Measurements from ENCODE around the gene EPS8L2. TPM values are rescaled to one million over a fixed set of nuclear protein-coding genes. Genes with fewer than 3 reads are reported as not detected.

Gene EPS8L2
- total and polyA plus RNA-seq, 9 of the 15 experiments (the other 6 are each of a cell fraction or from before 2014, with no cell fraction given), result 0.75 to 17.0 (median 3.7) TPM

DNA sequence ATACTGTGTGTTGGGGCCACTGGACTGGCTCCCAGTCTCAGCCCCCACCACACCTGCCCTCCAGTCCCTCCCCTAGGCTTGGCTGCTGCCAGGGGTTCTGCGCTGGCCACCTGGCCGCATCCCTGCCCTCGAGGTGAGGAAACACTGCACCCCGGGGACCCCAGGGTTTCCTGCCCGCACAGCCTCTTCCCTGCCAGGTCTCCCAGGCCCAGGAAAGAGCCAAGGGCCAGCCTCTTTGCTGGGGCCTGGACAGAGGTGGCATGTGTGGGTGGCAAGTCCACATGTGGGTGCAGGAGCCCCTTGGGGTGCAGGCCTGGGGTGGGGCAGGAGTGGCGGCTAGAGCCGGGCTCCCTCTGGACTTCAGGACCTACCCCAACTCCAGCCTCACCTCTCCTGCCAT, 2.5 kb downstream of the EPS8L2 start:
- no peaks in the 10 kb centered on the region for H3K79me2 ChIP-seq (ENCODE audit: control insufficient read depth, insufficient read depth, low read length)
- no peaks in the 10 kb centered on the region for H3K9me3 ChIP-seq (replicated peaks; ENCODE audit: control insufficient read depth, insufficient read depth, low read depth, low read length)
- no peak overlapping the region for H3K4me3 ChIP-seq
- no peaks in the 10 kb centered on the region for H3K9me1 ChIP-seq (ENCODE audit: control insufficient read depth, insufficient read depth, low read length)
- no peaks in the 10 kb centered on the region for H3K27me3 ChIP-seq (ENCODE audit: control insufficient read depth in 2 of 2, insufficient read depth in 2 of 2, low read length in 2 of 2)
- BruUV-seq (replicated peaks), result no TSS peak
- WGBS (ENCODE audit: insufficient coverage, low coverage, missing lambda C conversion rate), result 58% methylated on average over 5 of the region's 7 CpGs
- no peak for TF ChIP-seq SRSF9 (IDR thresholded peaks at IDR 0.05; ENCODE audit: borderline replicate concordance, low read depth, low read length)
- no peak for TF ChIP-seq BRD4 (IDR thresholded peaks at IDR 0.05)
- no peak for TF ChIP-seq EP300 (IDR thresholded peaks at IDR 0.05; ENCODE audit: low read length)
- no peaks in the 10 kb centered on the region for H4K20me1 ChIP-seq (replicated peaks; ENCODE audit: control insufficient read depth, insufficient read depth, low read length)
- CTCF ChIA-PET (ENCODE audit: low intra/inter-chr PET ratio), result no interaction called here
- H3K9ac ChIP-seq (ENCODE audit: insufficient read depth in 1 of 2, low read depth in 2 of 2, low read length in 2 of 2), result no peak overlapping the region; a peak in 1 of 4 replicates
- POLR2A ChIA-PET, result no interaction called here
- intact Hi-C loops (cut with micrococcal nuclease), result no loop called here
- H3K4me1 ChIP-seq (replicated peaks in 1 of 2; ENCODE audit: control insufficient read depth in 2 of 2, insufficient read depth in 2 of 2, low read length in 2 of 2), result peaks cover 6 to 79% of the 10 kb centered on the region in 2 experiments
- DNase-seq (ENCODE audit: extremely low read depth in 1 of 4, low spot score in 3 of 4), result no peak
- no peak for ATAC-seq
- no peak overlapping the region for H3K27ac ChIP-seq (ENCODE audit: extremely low read depth, low read depth, low read length)
- no peak for FAIRE-seq
- H3K4me2 ChIP-seq (ENCODE audit: insufficient read depth, low read length), result no peak overlapping the region
- H2AFZ ChIP-seq (ENCODE audit: low read depth, low read length), result no peak overlapping the region
- in situ Hi-C loops (cut with MboI), result no loop called here
- H3K36me3 ChIP-seq (ENCODE audit: control insufficient read depth, insufficient read depth, low read length), result no peaks in the 10 kb centered on the region

GRCh38 chr11:709109-709997, 3.3 kb downstream of the EPS8L2 start:
- Histone ChIP-seq H3K4me2 (ENCODE audit: insufficient read depth, low read length) (no peak overlapping the region), H3K36me3 (ENCODE audit: control insufficient read depth, insufficient read depth, low read length) (no peaks in the 10 kb centered on the region), H3K4me3 (no peak overlapping the region), H3K9me3 (replicated peaks; ENCODE audit: control insufficient read depth, insufficient read depth, low read depth, low read length) (no peaks in the 10 kb centered on the region), H3K9ac (ENCODE audit: insufficient read depth in 1 of 2, low read depth in 2 of 2, low read length in 2 of 2) (peak overlapping the region in 1 of 2 experiments; percentile 81; a peak in 2 of 4 replicates), H3K4me1 (replicated peaks in 1 of 2; ENCODE audit: control insufficient read depth in 2 of 2, insufficient read depth in 2 of 2, low read length in 2 of 2) (peaks cover 6 to 75% of the 10 kb centered on the region in 2 experiments), H2AFZ (ENCODE audit: low read depth, low read length) (no peak overlapping the region), H3K9me1 (ENCODE audit: control insufficient read depth, insufficient read depth, low read length) (no peaks in the 10 kb centered on the region), H3K27me3 (ENCODE audit: control insufficient read depth in 2 of 2, insufficient read depth in 2 of 2, low read length in 2 of 2) (no peaks in the 10 kb centered on the region), H3K27ac (ENCODE audit: extremely low read depth, low read depth, low read length) (no peak overlapping the region), H3K79me2 (ENCODE audit: control insufficient read depth, insufficient read depth, low read length) (no peaks in the 10 kb centered on the region), H4K20me1 (replicated peaks; ENCODE audit: control insufficient read depth, insufficient read depth, low read length) (no peaks in the 10 kb centered on the region)
- FAIRE-seq (no peak), DNase-seq (ENCODE audit: extremely low read depth in 1 of 4, low spot score in 3 of 4) (no peak), ATAC-seq (no peak)
- intact Hi-C loops (cut with micrococcal nuclease), result no loop called here
- ChIA-PET POLR2A (interaction anchor here (0.8 to 0.9 kb wide), 3 partner anchors 11 to 45 kb away, joined by 3 to 6 read pairs (median 5); no protein-coding TSS in a partner anchor), CTCF (ENCODE audit: low intra/inter-chr PET ratio) (no interaction called here)
- in situ Hi-C loops (cut with MboI), result no loop called here
- no TSS peak for BruUV-seq (replicated peaks)
- 41% methylated on average over 23 of the region's 27 CpGs for WGBS (ENCODE audit: insufficient coverage, low coverage, missing lambda C conversion rate)
- TF ChIP-seq RBBP5 (IDR thresholded peaks at IDR 0.05; ENCODE audit: borderline replicate concordance, insufficient read depth, low read length, poor library complexity, severe bottlenecking) (no peak), ZBTB49 (CRISPR knock-in tag; IDR thresholded peaks at IDR 0.05; ENCODE audit: borderline replicate concordance) (no peak), ETV6 (IDR thresholded peaks at IDR 0.05; ENCODE audit: borderline replicate concordance in 1 of 2, low read depth in 2 of 2, low read length in 1 of 2) (no peak), ETV6 (CRISPR knock-in tag; IDR thresholded peaks at IDR 0.05; ENCODE audit: borderline replicate concordance) (no peak), POU5F1 (IDR thresholded peaks at IDR 0.05; ENCODE audit: borderline replicate concordance, low read depth, low read length, partially characterized antibody) (no peak), NR3C1 (CRISPR knock-in tag; IDR thresholded peaks at IDR 0.05) (no peak)
- TF ChIP-seq, protein P1, sequence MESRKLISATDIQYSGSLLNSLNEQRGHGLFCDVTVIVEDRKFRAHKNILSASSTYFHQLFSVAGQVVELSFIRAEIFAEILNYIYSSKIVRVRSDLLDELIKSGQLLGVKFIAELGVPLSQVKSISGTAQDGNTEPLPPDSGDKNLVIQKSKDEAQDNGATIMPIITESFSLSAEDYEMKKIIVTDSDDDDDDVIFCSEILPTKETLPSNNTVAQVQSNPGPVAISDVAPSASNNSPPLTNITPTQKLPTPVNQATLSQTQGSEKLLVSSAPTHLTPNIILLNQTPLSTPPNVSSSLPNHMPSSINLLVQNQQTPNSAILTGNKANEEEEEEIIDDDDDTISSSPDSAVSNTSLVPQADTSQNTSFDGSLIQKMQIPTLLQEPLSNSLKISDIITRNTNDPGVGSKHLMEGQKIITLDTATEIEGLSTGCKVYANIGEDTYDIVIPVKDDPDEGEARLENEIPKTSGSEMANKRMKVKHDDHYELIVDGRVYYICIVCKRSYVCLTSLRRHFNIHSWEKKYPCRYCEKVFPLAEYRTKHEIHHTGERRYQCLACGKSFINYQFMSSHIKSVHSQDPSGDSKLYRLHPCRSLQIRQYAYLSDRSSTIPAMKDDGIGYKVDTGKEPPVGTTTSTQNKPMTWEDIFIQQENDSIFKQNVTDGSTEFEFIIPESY (CRISPR knock-in tag; IDR thresholded peaks at IDR 0.05), result peak; percentile 50; the same call in 1 of the 2 replicates
